ENCODE measurements around the gene CNR1. TPM values are rescaled to one million over a fixed set of nuclear protein-coding genes. Genes with fewer than 3 reads are reported as not detected.

The CNR1 gene
- total RNA-seq, 1 donor from 2014 or later, result 9.9 TPM

DNA sequence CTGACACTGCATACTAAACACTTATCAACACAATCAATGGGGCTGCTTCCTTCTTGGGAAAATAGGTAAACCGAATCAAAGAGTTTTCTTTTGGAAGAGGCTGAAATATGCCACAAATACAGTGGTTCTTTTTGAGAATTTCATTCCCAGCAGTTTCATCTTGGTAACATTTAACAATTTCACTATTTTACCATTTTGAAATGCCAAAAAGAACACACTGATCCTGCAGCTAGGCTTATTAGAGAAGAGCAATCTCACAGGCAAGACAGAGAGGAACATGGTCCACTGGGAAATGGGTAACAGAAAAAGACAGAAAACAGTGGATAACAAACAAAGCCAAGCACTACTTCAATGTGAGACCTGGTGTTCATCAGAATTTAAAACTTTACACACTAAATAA, 2.5 kb downstream of the CNR1 start:
- DNase-seq (ENCODE audit: low read depth, low spot score), result no peak
- Mint-ChIP-seq H3K27me3 (ENCODE audit: low read depth) (peaks cover 60% of the 10 kb centered on the region), H3K4me1 (peaks cover 14% of the 10 kb centered on the region), H3K36me3 (ENCODE audit: low read depth) (no peaks in the 10 kb centered on the region), H3K9me3 (no peaks in the 10 kb centered on the region), H3K27ac (ENCODE audit: unreplicated experiment) (no peak overlapping the region), H3K4me3 (peak overlapping the region; percentile 95)
- TF ChIP-seq, protein P1, sequence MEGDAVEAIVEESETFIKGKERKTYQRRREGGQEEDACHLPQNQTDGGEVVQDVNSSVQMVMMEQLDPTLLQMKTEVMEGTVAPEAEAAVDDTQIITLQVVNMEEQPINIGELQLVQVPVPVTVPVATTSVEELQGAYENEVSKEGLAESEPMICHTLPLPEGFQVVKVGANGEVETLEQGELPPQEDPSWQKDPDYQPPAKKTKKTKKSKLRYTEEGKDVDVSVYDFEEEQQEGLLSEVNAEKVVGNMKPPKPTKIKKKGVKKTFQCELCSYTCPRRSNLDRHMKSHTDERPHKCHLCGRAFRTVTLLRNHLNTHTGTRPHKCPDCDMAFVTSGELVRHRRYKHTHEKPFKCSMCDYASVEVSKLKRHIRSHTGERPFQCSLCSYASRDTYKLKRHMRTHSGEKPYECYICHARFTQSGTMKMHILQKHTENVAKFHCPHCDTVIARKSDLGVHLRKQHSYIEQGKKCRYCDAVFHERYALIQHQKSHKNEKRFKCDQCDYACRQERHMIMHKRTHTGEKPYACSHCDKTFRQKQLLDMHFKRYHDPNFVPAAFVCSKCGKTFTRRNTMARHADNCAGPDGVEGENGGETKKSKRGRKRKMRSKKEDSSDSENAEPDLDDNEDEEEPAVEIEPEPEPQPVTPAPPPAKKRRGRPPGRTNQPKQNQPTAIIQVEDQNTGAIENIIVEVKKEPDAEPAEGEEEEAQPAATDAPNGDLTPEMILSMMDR (conservative IDR thresholded peaks at IDR 0.05), result no peak

DNA sequence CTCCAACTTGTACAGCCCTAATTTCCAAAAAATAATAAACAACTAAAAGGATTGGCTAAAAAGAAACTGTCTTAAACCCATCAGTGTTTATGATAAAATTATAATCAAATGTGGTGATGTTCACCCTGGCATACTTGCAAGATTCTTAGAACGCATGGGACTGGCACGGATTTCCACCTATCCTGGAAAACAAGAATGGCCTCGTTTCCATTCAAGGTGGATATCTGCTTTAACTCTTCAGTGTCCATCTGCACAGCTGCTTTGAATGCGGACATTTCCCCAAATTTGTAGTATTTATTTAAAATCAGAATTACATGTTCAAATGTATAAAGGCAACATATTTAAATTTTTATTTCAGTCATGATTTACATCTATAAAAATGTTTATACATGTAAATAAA, 4.2 kb downstream of the CNR1 start:
- Mint-ChIP-seq H3K4me1 (peaks cover 14% of the 10 kb centered on the region), H3K4me3 (no peak overlapping the region), H3K9me3 (no peaks in the 10 kb centered on the region), H3K27me3 (ENCODE audit: low read depth) (peaks cover 45% of the 10 kb centered on the region), H3K27ac (ENCODE audit: unreplicated experiment) (no peak overlapping the region), H3K36me3 (ENCODE audit: low read depth) (no peaks in the 10 kb centered on the region)
- TF ChIP-seq, protein P1 (conservative IDR thresholded peaks at IDR 0.05), result no peak
- DNase-seq (ENCODE audit: low read depth, low spot score), result no peak

DNA sequence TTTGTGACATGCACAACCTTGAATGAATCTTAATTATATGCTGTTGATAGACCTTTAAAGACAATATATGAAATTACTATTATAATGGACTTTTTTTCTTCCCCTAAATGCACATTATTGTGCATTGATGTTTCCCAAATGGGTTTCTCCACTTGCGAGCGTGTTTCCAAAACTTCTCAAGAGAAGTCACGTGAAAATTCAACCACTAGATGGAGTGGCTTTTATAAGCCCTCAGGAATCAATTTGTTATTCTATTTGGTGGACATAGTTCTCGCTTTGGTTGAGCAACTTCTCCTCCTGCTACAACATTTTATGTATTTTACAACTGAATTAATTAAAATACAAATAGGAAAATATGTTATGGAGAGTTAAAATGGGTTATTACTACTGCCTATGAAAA, 9.0 kb downstream of the CNR1 start:
- TF ChIP-seq, protein P1 (conservative IDR thresholded peaks at IDR 0.05), result peak; percentile 30
- DNase-seq (ENCODE audit: low read depth, low spot score), result no peak
- H3K4me1 Mint-ChIP-seq, result no peaks in the 10 kb centered on the region
- H3K27me3 Mint-ChIP-seq (ENCODE audit: low read depth), result peaks cover 5% of the 10 kb centered on the region
- H3K9me3 Mint-ChIP-seq, result no peaks in the 10 kb centered on the region
- H3K36me3 Mint-ChIP-seq (ENCODE audit: low read depth), result no peaks in the 10 kb centered on the region
- no peak overlapping the region for H3K27ac Mint-ChIP-seq (ENCODE audit: unreplicated experiment)
- H3K4me3 Mint-ChIP-seq, result no peak overlapping the region

DNA sequence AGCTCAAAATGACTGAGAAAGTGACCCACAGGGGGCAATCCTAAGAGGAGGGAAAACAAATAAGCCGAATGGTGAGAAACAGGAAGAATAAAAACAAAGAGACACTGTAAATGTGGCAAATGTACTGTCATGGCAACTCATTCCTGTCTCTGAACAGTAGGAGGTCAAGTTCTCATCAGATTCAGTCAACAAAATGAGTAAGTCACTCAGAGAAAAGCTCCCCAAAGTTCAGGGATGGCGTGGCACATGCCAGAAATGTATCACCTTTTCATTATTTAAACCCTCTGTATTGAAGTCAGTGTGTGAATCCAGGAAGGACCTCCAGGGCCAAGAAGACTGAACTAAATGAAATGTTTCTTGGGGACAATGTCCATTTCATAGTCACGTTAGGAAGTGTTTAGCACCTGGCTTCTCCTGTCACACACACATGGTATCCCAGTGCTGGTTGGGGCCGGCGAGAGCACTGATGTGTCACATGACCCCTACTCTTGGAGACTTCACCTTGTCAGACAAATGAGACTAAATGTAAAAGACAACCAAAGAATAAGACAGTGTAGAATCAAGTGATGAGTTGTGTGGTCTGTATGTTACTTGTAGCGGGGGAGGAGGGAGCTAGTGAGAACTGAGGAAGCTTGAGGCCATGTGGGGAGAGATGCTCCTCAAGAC, 20.7 kb downstream of the CNR1 start:
- H3K9me3 Mint-ChIP-seq, result no peaks in the 10 kb centered on the region
- peaks cover 3% of the 10 kb centered on the region for H3K27me3 Mint-ChIP-seq (ENCODE audit: low read depth)
- peaks cover 5% of the 10 kb centered on the region for H3K36me3 Mint-ChIP-seq (ENCODE audit: low read depth)
- no peak overlapping the region for H3K4me3 Mint-ChIP-seq
- no peak for DNase-seq (ENCODE audit: low read depth, low spot score)
- H3K27ac Mint-ChIP-seq (ENCODE audit: unreplicated experiment), result no peak overlapping the region
- TF ChIP-seq, protein P1 (conservative IDR thresholded peaks at IDR 0.05), result no peak
- H3K4me1 Mint-ChIP-seq, result peaks cover 10% of the 10 kb centered on the region

DNA sequence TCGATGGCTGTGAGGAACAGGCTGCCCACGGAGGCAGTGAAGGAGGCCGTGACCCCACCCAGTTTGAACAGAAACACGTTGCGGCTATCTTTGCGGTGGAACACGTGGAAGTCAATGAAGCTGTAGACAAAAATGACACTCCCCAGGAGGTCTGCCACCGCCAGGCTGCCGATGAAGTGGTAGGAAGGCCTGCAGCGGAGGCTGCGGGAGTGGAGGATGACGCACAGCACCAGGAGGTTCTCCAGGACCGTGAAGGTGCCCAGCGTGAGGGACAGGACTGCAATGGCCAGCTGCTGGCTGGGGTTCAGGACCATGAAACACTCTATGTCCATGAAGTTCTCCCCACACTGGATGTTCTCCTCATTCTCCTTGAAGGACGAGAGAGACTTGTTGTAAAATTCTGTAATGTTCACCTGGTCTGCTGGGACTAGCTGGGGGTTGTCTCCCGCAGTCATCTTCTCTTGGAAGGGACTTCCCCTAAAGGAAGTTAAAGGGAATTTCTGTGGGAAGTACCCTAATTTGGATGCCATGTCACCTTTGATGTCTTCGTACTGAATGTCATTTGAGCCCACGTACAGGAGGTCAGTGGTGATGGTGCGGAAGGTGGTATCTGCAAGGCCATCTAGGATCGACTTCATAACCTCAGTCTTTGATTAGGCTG, 21.4 kb downstream of the CNR1 start:
- DNase-seq (ENCODE audit: low read depth, low spot score), result no peak
- Mint-ChIP-seq H3K36me3 (ENCODE audit: low read depth) (peaks cover 5% of the 10 kb centered on the region), H3K9me3 (no peaks in the 10 kb centered on the region), H3K27me3 (ENCODE audit: low read depth) (peaks cover 3% of the 10 kb centered on the region), H3K4me1 (peaks cover 10% of the 10 kb centered on the region), H3K27ac (ENCODE audit: unreplicated experiment) (no peak overlapping the region), H3K4me3 (no peak overlapping the region)
- TF ChIP-seq, protein P1 (conservative IDR thresholded peaks at IDR 0.05), result no peak
